SK-N-SH (cell line): ENCODE results near the gene SMPD1.

ENCODE experiments used
- CTCF ChIP-seq: fragments of 200-600 bp; sonication (generic); IDR thresholded peaks from 2 replicates; pipeline ENCODE4 v1.6.1; 2017; ENCODE audit warnings: antibody characterized with exemption, mild to moderate bottlenecking, moderate library complexity
- EZH2phosphoT487 ChIP-seq: fragments of 200-600 bp; sonication (generic); IDR thresholded peaks from 2 replicates; pipeline ENCODE4 v1.6.1; 2017; ENCODE audit warnings: low read depth, mixed run types, mild to moderate bottlenecking, antibody characterized with exemption, moderate library complexity, borderline replicate concordance
- FOSL2 ChIP-seq: IDR thresholded peaks from 2 replicates; pipeline ENCODE4 v1.4.0; 2012; ENCODE audit warnings: low read depth, mild to moderate bottlenecking, moderate library complexity, borderline replicate concordance
- GABPA ChIP-seq: IDR thresholded peaks from 2 replicates; pipeline ENCODE4 v1.4.0; 2012; ENCODE audit warnings: low read depth, mild to moderate bottlenecking
- NFIC ChIP-seq: IDR thresholded peaks from 2 replicates; pipeline ENCODE4 v1.4.0; 2012; ENCODE audit warnings: borderline replicate concordance
- NRF1 ChIP-seq: IDR thresholded peaks from 2 replicates; pipeline ENCODE4 v1.6.1; 2012; ENCODE audit warnings: low read depth, mild to moderate bottlenecking, low read length
- POLR2AphosphoS5 ChIP-seq: IDR thresholded peaks from 2 replicates; pipeline ENCODE4 v1.6.1; 2012; ENCODE audit warnings: low read depth, low read length
- REST ChIP-seq: IDR thresholded peaks from 2 replicates; pipeline ENCODE4 v1.6.1; 2012; ENCODE audit warnings: mild to moderate bottlenecking, low read depth, low read length, moderate library complexity
- RXRA ChIP-seq: IDR thresholded peaks from 2 replicates; pipeline ENCODE4 v1.4.0; 2012; ENCODE audit warnings: low read depth, mild to moderate bottlenecking, borderline replicate concordance
- SIN3A ChIP-seq: IDR thresholded peaks from 2 replicates; pipeline ENCODE4 v1.6.1; 2012; ENCODE audit warnings: low read depth, mild to moderate bottlenecking, low read length, moderate library complexity, borderline replicate concordance
- SMC3 ChIP-seq: IDR thresholded peaks from 2 replicates; pipeline ENCODE4 v1.6.1; 2012; ENCODE audit warnings: low read depth, low read length, improper control_type of control experiment
- TAF1 ChIP-seq: IDR thresholded peaks from 2 replicates; pipeline ENCODE4 v1.6.1; 2012; ENCODE audit warnings: low read depth, mild to moderate bottlenecking, low read length, moderate library complexity, borderline replicate concordance
- YY1 ChIP-seq: IDR thresholded peaks from 2 replicates; pipeline ENCODE4 v1.4.0; 2012; ENCODE audit warnings: low read depth, mild to moderate bottlenecking
- ZBTB33 ChIP-seq: IDR thresholded peaks from 2 replicates; pipeline ENCODE4 v1.4.0; 2012; ENCODE audit warnings: low read depth, borderline replicate concordance

GRCh38 chr11:6390718-6391469 is 620 bp downstream of the SMPD1 start:
- TF ChIP-seq SMC3 (no peak), CTCF (no peak), FOSL2 (no peak), POLR2AphosphoS5 (no peak), GABPA (no peak), EZH2phosphoT487 (no peak), SIN3A (no peak), NFIC (no peak), TAF1 (no peak), ZBTB33 (no peak), YY1 (no peak), NRF1 (no peak), RXRA (no peak), REST (no peak)
